Measurements from ENCODE around the gene LCNL1. TPM values are rescaled to one million over a fixed set of nuclear protein-coding genes. Genes with fewer than 3 reads are reported as not detected.

LCNL1 gene
- total and polyA plus RNA-seq, 4 experiments from 2014 or later: 0.14 to 0.17 TPM; not detected in 2

- H3K27me3 ChIP-seq (ENCODE audit: insufficient read depth, low read length): no peaks in the 10 kb centered on the region
- ChIA-PET POLR2A (ENCODE audit: partially characterized antibody) (interaction anchor here (0.8 kb wide), 1 partner anchor 24 kb away, joined by 4 read pairs; no protein-coding TSS in a partner anchor), CTCF (ENCODE audit: partially characterized antibody) (interaction anchor here (1.5 kb wide), 3 partner anchors 12 to 16 kb away, joined by 3 read pairs; no protein-coding TSS in a partner anchor)
- no peaks in the 10 kb centered on the region for H3K4me1 ChIP-seq (ENCODE audit: insufficient read depth, low read length)
- Mint-ChIP-seq H3K4me1 (peaks cover 1 to 5% (median 4%) of the 10 kb centered on the region in 4 donors), H3K4me3 (no peak overlapping the region), H3K27me3 (no peaks in the 10 kb centered on the region), H3K27ac (no peak overlapping the region), H3K9me3 (peaks cover 0 to 3% (median 0%) of the 10 kb centered on the region in 8 donors), H3K36me3 (peaks cover 5 to 15% of the 10 kb centered on the region in 2 donors)
- no peak for DNase-seq
- no peaks in the 10 kb centered on the region for H3K9me3 ChIP-seq (ENCODE audit: control insufficient read depth in 1 of 2, low read length in 2 of 2)
- H3K36me3 ChIP-seq (ENCODE audit: insufficient read depth, low read length): peaks cover 8% of the 10 kb centered on the region
- H3K4me3 ChIP-seq (ENCODE audit: low read length in 2 of 2): no peak overlapping the region
- intact Hi-C loops (cut with micrococcal nuclease): no loop called here
- H3K27ac ChIP-seq (ENCODE audit: low read depth, low read length): no peak overlapping the region
Measured at GRCh38 chr9:137017791-137018497, 35.2 kb downstream of the LCNL1 start.

GRCh38 chr9:137018761-137019559 lies 36.2 kb downstream of the LCNL1 start:
- Histone ChIP-seq H3K4me1 (ENCODE audit: insufficient read depth, low read length) (no peaks in the 10 kb centered on the region), H3K27me3 (ENCODE audit: insufficient read depth, low read length) (no peaks in the 10 kb centered on the region), H3K36me3 (ENCODE audit: insufficient read depth, low read length) (peaks cover 8% of the 10 kb centered on the region), H3K27ac (ENCODE audit: low read depth, low read length) (no peak overlapping the region), H3K4me3 (ENCODE audit: low read length in 2 of 2) (no peak overlapping the region), H3K9me3 (ENCODE audit: control insufficient read depth in 1 of 2, low read length in 2 of 2) (no peaks in the 10 kb centered on the region)
- no peak for DNase-seq
- peaks cover 5 to 15% of the 10 kb centered on the region in 2 donors for H3K36me3 Mint-ChIP-seq
- POLR2A ChIA-PET (ENCODE audit: partially characterized antibody): no interaction called here
- H3K4me1 Mint-ChIP-seq: peaks cover 1 to 5% (median 4%) of the 10 kb centered on the region in 4 donors
- CTCF ChIA-PET (ENCODE audit: partially characterized antibody): interaction anchor here (0.8 to 1.5 kb wide), 3 partner anchors 11 to 14 kb away, joined by 3 read pairs; no protein-coding TSS in a partner anchor
- H3K9me3 Mint-ChIP-seq: peaks cover 0 to 3% (median 0%) of the 10 kb centered on the region in 8 donors
- no peak overlapping the region for H3K4me3 Mint-ChIP-seq
- H3K27ac Mint-ChIP-seq: peak overlapping the region in 1 of 7 donors; percentile 11
- intact Hi-C loops (cut with micrococcal nuclease): no loop called here
- no peaks in the 10 kb centered on the region for H3K27me3 Mint-ChIP-seq

- Histone ChIP-seq H3K27me3 (ENCODE audit: insufficient read depth, low read length) (no peaks in the 10 kb centered on the region), H3K27ac (ENCODE audit: low read depth, low read length) (no peak overlapping the region), H3K9me3 (ENCODE audit: control insufficient read depth in 1 of 2, low read length in 2 of 2) (no peaks in the 10 kb centered on the region), H3K4me1 (ENCODE audit: insufficient read depth, low read length) (peaks cover 2% of the 10 kb centered on the region), H3K4me3 (ENCODE audit: low read length in 2 of 2) (no peak overlapping the region), H3K36me3 (ENCODE audit: insufficient read depth, low read length) (peaks cover 6% of the 10 kb centered on the region)
- Mint-ChIP-seq H3K4me1 (peaks cover 1 to 10% (median 4%) of the 10 kb centered on the region in 4 donors), H3K4me3 (no peak overlapping the region), H3K36me3 (peaks cover 5 to 12% of the 10 kb centered on the region in 2 donors), H3K9me3 (peaks cover 0 to 3% (median 0%) of the 10 kb centered on the region in 8 donors), H3K27me3 (no peaks in the 10 kb centered on the region), H3K27ac (peak overlapping the region in 1 of 7 donors; percentile 27)
- ChIA-PET POLR2A (ENCODE audit: partially characterized antibody) (interaction anchor here (2.1 to 2.2 kb wide), 2 partner anchors 16 to 23 kb away, joined by 8 to 10 read pairs; partner anchors contain the start of gene CLIC3), CTCF (ENCODE audit: partially characterized antibody) (interaction anchor here (0.8 to 1.5 kb wide), 3 partner anchors 9 to 27 kb away, joined by 3 to 10 read pairs (median 3); no protein-coding TSS in a partner anchor)
- DNase-seq: no peak
- intact Hi-C loops (cut with micrococcal nuclease): loop anchor here (10.0 kb wide), 1 partner anchor 45 kb away; the partner anchor contains the start of gene PTGDS
Measured at GRCh38 chr9:137019891-137020683, 37.3 kb downstream of the LCNL1 start.

- Histone ChIP-seq H3K27me3 (ENCODE audit: insufficient read depth, low read length) (no peaks in the 10 kb centered on the region), H3K4me3 (ENCODE audit: low read length in 2 of 2) (no peak overlapping the region), H3K27ac (ENCODE audit: low read depth, low read length) (no peak overlapping the region), H3K36me3 (ENCODE audit: insufficient read depth, low read length) (peaks cover 3% of the 10 kb centered on the region), H3K9me3 (ENCODE audit: control insufficient read depth in 1 of 2, low read length in 2 of 2) (no peaks in the 10 kb centered on the region), H3K4me1 (ENCODE audit: insufficient read depth, low read length) (peaks cover 8% of the 10 kb centered on the region)
- peaks cover 5 to 12% of the 10 kb centered on the region in 2 donors for H3K36me3 Mint-ChIP-seq
- no peaks in the 10 kb centered on the region for H3K27me3 Mint-ChIP-seq
- H3K27ac Mint-ChIP-seq: peak overlapping the region in 1 of 7 donors; percentile 71
- peaks cover 1 to 10% (median 4%) of the 10 kb centered on the region in 4 donors for H3K4me1 Mint-ChIP-seq
- no peak for DNase-seq
- intact Hi-C loops (cut with micrococcal nuclease): loop anchor here (10.0 kb wide), 1 partner anchor 46 kb away; the partner anchor contains the start of gene PTGDS
- peaks cover 0 to 3% (median 0%) of the 10 kb centered on the region in 8 donors for H3K9me3 Mint-ChIP-seq
- H3K4me3 Mint-ChIP-seq: no peak overlapping the region
- CTCF ChIA-PET (ENCODE audit: partially characterized antibody): interaction anchor here (0.8 to 1.5 kb wide), 7 partner anchors 8 to 201 kb away, joined by 3 to 10 read pairs (median 3); no protein-coding TSS in a partner anchor
- POLR2A ChIA-PET (ENCODE audit: partially characterized antibody): interaction anchor here (0.9 to 2.2 kb wide), 5 partner anchors 11 to 50 kb away, joined by 3 to 10 read pairs (median 5); partner anchors contain the start of genes CLIC3, FUT7 and SAPCD2
Measured at GRCh38 chr9:137020771-137021567, 38.2 kb downstream of the LCNL1 start.

- Histone ChIP-seq H3K27ac (ENCODE audit: low read depth, low read length) (peak overlapping the region; percentile 15), H3K4me3 (ENCODE audit: low read length in 2 of 2) (no peak overlapping the region), H3K9me3 (ENCODE audit: control insufficient read depth in 1 of 2, low read length in 2 of 2) (no peaks in the 10 kb centered on the region), H3K27me3 (ENCODE audit: insufficient read depth, low read length) (no peaks in the 10 kb centered on the region), H3K4me1 (ENCODE audit: insufficient read depth, low read length) (peaks cover 14% of the 10 kb centered on the region), H3K36me3 (ENCODE audit: insufficient read depth, low read length) (no peaks in the 10 kb centered on the region)
- no peak overlapping the region for H3K4me3 Mint-ChIP-seq
- DNase-seq: no peak
- ChIA-PET POLR2A (ENCODE audit: partially characterized antibody) (interaction anchor here (0.9 to 2.2 kb wide), 5 partner anchors 10 to 49 kb away, joined by 3 to 10 read pairs (median 5); partner anchors contain the start of genes CLIC3, FUT7 and SAPCD2), CTCF (ENCODE audit: partially characterized antibody) (interaction anchor here (0.8 to 1.6 kb wide), 7 partner anchors 8 to 202 kb away, joined by 3 to 10 read pairs (median 3); no protein-coding TSS in a partner anchor)
- intact Hi-C loops (cut with micrococcal nuclease): loop anchor here (10.0 kb wide), 1 partner anchor 47 kb away; the partner anchor contains the start of gene PTGDS
- peaks cover 5 to 12% of the 10 kb centered on the region in 2 donors for H3K36me3 Mint-ChIP-seq
- peaks cover 1 to 12% (median 5%) of the 10 kb centered on the region in 4 donors for H3K4me1 Mint-ChIP-seq
- H3K27ac Mint-ChIP-seq: peak overlapping the region in 4 of 7 donors; percentile 66 to 89 (median 80)
- peaks cover 0 to 3% (median 0%) of the 10 kb centered on the region in 8 donors for H3K9me3 Mint-ChIP-seq
- H3K27me3 Mint-ChIP-seq: no peaks in the 10 kb centered on the region
Measured at GRCh38 chr9:137021568-137021978, 38.8 kb downstream of the LCNL1 start.

All from CD4-positive, alpha-beta memory T cell (primary cell).